ENCODE data around the gene GSTP1. TPM values are rescaled to one million over a fixed set of nuclear protein-coding genes. Genes with fewer than 3 reads are reported as not detected.

Gene GSTP1
- total RNA-seq, 1 donor from 2014 or later, result 305 TPM

DNA sequence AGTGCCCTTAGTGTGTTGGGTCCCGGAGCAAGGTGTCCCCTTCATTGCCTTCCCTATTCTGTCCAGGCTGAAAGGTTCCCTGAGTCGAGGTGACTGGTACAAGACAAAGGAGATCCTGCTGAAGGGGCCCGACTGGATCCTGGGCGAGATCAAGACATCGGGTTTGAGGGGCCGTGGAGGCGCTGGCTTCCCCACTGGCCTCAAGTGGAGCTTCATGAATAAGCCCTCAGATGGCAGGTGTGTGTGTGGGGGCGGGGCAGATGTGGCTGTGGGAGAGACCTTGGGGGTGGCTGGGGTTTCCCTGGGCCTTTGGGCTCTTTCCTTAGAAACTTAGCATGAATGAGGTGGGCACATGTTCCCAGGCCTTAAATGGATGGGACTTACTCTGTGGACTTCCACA is 24.9 kb downstream of the GSTP1 start:
- no peak for DNase-seq
- no peaks in the 10 kb centered on the region for H3K27me3 Mint-ChIP-seq
- peaks cover 20% of the 10 kb centered on the region for H3K4me1 Mint-ChIP-seq
- H3K4me3 Mint-ChIP-seq, result peak overlapping the region; percentile 95
- peaks cover 33% of the 10 kb centered on the region for H3K36me3 Mint-ChIP-seq (ENCODE audit: low read depth)
- intact Hi-C loops (cut with micrococcal nuclease), result loop anchor here (10.0 kb wide), 1 partner anchor 184 kb away; the partner anchor contains the start of gene RPS6KB2
- peak overlapping the region; percentile 94 for H3K27ac Mint-ChIP-seq
- no peaks in the 10 kb centered on the region for H3K9me3 Mint-ChIP-seq

DNA sequence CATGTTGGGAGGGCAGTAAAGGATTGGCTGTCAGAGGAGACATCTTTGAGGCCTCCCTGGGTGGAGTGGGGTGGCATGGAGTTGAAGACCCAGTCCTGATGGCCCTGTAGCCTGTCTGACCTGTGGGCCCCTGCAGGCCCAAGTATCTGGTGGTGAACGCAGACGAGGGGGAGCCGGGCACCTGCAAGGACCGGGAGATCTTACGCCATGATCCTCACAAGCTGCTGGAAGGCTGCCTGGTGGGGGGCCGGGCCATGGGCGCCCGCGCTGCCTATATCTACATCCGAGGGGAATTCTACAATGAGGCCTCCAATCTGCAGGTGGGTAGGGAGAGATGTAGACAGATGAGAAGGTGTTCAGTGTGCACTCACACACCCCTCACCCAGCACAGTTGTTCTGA is 25.7 kb downstream of the GSTP1 start:
- peaks cover 27% of the 10 kb centered on the region for H3K4me1 Mint-ChIP-seq
- H3K4me3 Mint-ChIP-seq, result no peak overlapping the region
- no peak for DNase-seq
- no peaks in the 10 kb centered on the region for H3K27me3 Mint-ChIP-seq
- no peaks in the 10 kb centered on the region for H3K9me3 Mint-ChIP-seq
- no peak overlapping the region for H3K27ac Mint-ChIP-seq
- intact Hi-C loops (cut with micrococcal nuclease), result loop anchor here (10.0 kb wide), 1 partner anchor 185 kb away; the partner anchor contains the start of gene RPS6KB2
- peaks cover 37% of the 10 kb centered on the region for H3K36me3 Mint-ChIP-seq (ENCODE audit: low read depth)

DNA sequence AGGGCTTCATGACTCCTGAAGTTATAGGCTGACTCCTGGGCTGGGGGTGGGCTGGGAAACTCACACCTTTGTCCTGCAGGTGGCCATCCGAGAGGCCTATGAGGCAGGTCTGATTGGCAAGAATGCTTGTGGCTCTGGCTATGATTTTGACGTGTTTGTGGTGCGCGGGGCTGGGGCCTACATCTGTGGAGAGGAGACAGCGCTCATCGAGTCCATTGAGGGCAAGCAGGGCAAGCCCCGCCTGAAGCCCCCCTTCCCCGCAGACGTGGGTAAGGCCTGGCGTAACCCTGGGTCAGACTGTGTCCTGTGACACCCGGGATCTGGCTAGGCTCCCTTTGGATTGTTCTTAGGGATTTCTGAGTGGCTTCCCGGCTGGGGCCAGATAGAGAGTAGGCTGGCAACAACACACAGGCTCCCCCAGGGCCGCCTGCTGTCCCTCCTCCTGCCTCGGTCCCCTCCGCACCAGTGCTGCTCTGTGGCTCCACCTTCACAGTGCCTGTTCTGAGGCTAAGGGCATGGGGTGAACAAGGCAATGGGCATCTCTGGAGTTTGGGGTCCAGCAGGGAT is 26.8 kb downstream of the GSTP1 start:
- H3K4me3 Mint-ChIP-seq, result no peak overlapping the region
- H3K4me1 Mint-ChIP-seq, result peaks cover 31% of the 10 kb centered on the region
- no peak overlapping the region for H3K27ac Mint-ChIP-seq
- peaks cover 37% of the 10 kb centered on the region for H3K36me3 Mint-ChIP-seq (ENCODE audit: low read depth)
- no peaks in the 10 kb centered on the region for H3K9me3 Mint-ChIP-seq
- no peaks in the 10 kb centered on the region for H3K27me3 Mint-ChIP-seq
- intact Hi-C loops (cut with micrococcal nuclease), result no loop called here
- no peak for DNase-seq

DNA sequence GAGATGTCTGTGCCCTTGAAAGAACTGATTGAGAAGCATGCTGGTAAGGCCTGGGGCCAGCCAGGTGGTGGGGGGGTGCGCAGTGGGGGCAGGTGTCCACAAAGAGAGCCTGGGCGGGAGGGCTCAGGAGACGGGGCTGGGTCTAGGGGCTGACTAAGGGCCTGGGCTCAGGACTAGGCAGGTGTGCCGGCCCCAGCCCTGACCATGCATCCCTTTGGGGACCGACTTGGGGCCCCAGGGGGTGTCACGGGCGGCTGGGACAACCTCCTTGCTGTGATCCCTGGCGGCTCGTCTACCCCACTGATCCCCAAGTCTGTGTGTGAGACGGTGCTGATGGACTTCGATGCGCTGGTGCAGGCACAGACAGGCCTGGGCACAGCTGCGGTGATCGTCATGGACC is 27.6 kb downstream of the GSTP1 start:
- no peaks in the 10 kb centered on the region for H3K9me3 Mint-ChIP-seq
- H3K4me1 Mint-ChIP-seq, result peaks cover 28% of the 10 kb centered on the region
- no peaks in the 10 kb centered on the region for H3K27me3 Mint-ChIP-seq
- intact Hi-C loops (cut with micrococcal nuclease), result no loop called here
- peak; percentile 56 for DNase-seq
- no peak overlapping the region for H3K27ac Mint-ChIP-seq
- H3K4me3 Mint-ChIP-seq, result no peak overlapping the region
- peaks cover 37% of the 10 kb centered on the region for H3K36me3 Mint-ChIP-seq (ENCODE audit: low read depth)

DNA sequence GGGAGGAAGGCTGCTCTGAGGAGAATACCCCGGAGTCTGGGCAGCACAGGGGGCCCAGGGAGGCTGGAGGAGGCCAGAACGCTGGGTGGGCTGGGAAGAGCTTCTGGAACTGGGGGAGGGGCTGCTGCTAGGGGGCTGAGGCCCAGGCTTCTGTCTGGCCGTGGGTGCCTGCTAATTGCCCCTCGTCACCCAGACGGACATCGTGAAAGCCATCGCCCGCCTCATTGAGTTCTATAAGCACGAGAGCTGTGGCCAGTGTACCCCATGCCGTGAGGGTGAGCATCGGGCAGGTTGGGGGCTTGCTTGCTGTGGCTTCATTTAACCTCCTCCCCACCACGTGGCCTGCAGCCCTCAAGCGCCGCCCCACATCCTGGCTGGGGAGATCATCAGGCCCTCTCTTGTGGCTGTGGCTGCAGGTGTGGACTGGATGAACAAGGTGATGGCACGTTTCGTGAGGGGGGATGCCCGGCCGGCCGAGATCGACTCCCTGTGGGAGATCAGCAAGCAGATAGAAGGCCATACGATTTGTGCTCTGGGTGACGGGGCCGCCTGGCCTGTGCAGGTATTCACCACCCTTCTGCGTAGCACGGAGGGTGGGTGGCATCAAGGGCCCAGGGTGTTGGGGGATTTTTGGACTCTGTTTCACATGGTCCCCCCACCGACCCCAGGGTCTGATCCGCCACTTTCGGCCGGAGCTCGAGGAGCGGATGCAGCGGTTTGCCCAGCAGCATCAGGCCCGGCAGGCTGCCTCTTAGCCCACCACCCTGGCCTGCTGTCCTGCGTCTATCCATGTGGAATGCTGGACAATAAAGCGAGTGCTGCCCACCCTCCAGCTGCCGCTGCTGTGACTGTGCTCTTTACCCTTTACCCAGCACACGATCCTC is 28.3 kb downstream of the GSTP1 start:
- Mint-ChIP-seq H3K4me1 (peaks cover 25% of the 10 kb centered on the region), H3K36me3 (ENCODE audit: low read depth) (peaks cover 37% of the 10 kb centered on the region), H3K4me3 (no peak overlapping the region), H3K27me3 (no peaks in the 10 kb centered on the region), H3K9me3 (no peaks in the 10 kb centered on the region), H3K27ac (peak overlapping the region; percentile 15)
- intact Hi-C loops (cut with micrococcal nuclease), result no loop called here
- DNase-seq, result no peak

DNA sequence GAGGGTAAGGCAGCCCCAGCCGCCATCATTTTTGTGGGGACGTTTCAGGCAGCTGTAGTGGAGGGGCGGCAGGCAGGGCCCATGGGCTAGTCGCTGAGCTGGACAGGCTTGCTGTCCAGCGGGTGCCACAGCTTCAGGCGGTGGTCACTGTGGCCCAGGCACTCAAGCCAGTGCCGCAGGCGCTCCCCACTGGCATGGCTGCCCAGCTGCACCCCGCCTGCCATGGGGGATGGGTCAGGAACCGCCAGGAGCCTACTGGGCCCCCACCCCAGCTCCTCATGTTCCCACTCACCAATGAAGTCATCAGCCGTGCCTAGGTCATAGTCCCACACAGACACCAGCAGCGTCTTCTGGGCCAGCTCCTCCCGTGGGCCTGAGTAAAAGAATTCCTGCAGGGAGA is 29.1 kb downstream of the GSTP1 start:
- Mint-ChIP-seq H3K4me1 (peaks cover 27% of the 10 kb centered on the region), H3K27ac (peak overlapping the region; percentile 99), H3K9me3 (no peaks in the 10 kb centered on the region), H3K4me3 (no peak overlapping the region), H3K36me3 (ENCODE audit: low read depth) (peaks cover 37% of the 10 kb centered on the region), H3K27me3 (no peaks in the 10 kb centered on the region)
- intact Hi-C loops (cut with micrococcal nuclease), result no loop called here
- DNase-seq, result peak; percentile 55

DNA sequence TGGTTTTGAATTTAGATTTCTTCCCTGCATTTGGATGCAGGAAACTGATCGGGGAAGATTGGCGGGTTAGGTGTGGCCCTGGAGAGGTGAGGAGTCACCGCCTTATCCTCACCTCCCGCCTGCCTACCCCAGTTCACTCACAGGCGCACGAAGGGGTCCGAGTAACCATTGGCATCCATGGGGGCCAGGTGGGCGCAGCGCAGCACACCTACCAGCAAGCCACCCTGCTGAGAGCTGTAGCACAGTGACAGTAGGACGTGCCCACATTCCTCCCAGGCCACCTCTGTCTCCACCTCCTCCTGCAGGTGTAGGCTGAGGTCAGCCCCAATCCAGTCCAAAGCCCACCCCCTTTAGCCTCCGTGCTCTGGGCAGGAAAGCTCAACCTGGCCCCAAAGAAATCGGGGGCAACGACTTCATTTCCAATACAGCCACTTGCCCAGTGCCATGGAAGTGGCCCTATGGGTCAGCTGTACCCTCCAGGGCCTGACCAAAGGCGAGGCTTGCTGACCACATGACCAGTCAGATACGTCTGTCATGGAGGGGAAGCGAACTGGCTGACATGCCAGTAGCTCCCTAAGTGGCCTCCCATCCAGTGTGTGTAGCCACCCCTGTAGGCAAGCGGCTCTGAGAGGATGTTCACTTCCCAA is 29.8 kb downstream of the GSTP1 start:
- Mint-ChIP-seq H3K36me3 (ENCODE audit: low read depth) (peaks cover 35% of the 10 kb centered on the region), H3K9me3 (no peaks in the 10 kb centered on the region), H3K4me3 (peak overlapping the region; percentile 84), H3K27ac (peak overlapping the region; percentile 99), H3K27me3 (no peaks in the 10 kb centered on the region), H3K4me1 (peaks cover 21% of the 10 kb centered on the region)
- no peak for DNase-seq
- intact Hi-C loops (cut with micrococcal nuclease), result no loop called here

DNA sequence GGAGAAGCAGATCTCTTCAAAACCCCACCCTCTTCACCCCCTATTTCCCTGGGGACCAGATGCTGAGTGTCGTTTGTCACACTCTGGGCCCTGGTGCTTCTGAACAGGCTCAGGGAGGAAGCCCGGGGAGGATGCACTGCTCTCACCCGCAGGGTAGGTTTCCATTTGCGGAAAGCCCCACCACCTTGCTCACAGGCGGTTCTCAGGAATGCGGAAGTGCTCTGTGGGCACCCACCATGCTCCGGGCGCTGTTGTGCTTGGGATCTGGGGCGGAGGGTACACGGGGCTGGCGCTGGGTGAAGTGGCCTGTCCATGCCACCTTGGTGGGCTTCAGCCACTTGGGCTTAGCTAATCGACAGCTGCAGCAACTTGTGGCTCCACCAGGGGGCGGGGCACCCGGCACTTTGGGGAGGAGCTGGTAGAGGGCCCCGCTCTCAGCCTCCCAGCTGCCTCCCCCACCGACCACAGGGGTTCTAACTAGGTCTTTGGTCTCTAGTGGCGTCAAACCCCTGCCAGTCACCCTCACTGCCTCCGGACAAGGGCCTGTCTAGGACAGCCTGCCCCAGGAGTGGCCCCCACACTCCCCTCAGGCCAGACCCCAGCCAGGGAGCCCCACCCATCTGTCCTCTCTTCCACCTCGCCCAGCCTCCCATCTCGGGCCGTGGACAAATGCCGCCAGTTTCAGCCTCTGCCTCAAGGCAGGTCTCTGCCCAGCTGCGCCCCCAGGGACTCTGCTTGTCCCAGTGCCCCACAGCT is 30.5 kb downstream of the GSTP1 start:
- H3K9me3 Mint-ChIP-seq, result no peaks in the 10 kb centered on the region
- peak overlapping the region; percentile 84 for H3K4me3 Mint-ChIP-seq
- H3K4me1 Mint-ChIP-seq, result peaks cover 16% of the 10 kb centered on the region
- DNase-seq, result peak; percentile 96
- intact Hi-C loops (cut with micrococcal nuclease), result loop anchor here (1.0 kb wide), 2 partner anchors 8 to 16 kb away; partner anchors contain the start of gene NDUFV1
- peaks cover 28% of the 10 kb centered on the region for H3K36me3 Mint-ChIP-seq (ENCODE audit: low read depth)
- no peaks in the 10 kb centered on the region for H3K27me3 Mint-ChIP-seq
- H3K27ac Mint-ChIP-seq, result peak overlapping the region; percentile 99

DNA sequence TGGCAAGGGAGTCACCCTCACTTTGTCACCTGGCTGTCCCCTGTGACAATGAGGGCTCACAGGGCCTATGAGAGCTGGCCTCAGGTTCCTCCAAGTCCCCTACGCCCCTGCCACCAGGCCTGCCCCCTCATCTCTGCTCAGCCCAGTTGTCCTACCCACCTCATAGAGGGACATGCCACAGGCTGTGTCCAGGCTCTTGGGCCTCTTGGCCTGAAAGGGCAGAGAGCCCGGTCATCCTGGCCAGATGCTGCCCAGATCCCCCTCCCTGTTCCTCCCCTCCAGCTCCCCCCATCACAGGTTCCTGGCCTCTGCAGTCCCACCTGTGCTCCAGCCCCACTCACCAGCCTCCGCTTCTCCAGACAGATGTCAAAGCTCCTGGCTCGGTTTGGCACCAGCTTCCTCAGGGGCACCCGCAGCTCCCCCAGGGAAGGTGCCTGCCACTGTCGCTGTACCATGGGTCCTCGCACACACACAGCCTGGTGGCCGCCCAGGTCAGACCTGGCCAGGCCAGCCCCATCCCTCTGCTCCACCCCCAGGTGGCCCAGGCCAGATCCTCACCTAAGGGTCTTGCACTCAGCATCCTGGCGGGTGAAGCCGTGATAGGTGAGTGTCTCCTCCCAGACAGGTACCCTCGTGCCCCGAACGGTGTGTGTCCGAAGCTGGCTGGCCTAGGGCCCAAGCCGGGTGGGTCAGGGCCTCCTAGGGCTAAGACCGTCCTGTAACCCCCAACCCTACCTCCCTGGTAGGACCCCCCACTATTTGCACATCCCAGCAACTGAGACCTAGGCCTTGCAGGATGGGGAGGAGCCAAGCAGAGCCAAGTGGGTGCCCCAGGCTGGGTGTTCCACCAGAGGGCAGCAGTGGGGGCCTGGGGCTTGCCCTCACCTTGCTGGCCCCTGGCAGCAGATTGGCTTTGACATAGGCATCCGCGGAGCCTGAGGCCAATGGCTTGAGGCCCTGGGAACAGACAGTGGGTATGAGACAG is 31.4 kb downstream of the GSTP1 start:
- intact Hi-C loops (cut with micrococcal nuclease), result loop anchor here (1.0 to 5.0 kb wide), 3 partner anchors 9 to 33 kb away; partner anchors contain the start of genes GSTP1 and NDUFV1
- H3K9me3 Mint-ChIP-seq, result no peaks in the 10 kb centered on the region
- peaks cover 24% of the 10 kb centered on the region for H3K36me3 Mint-ChIP-seq (ENCODE audit: low read depth)
- no peaks in the 10 kb centered on the region for H3K27me3 Mint-ChIP-seq
- DNase-seq, result peak; percentile 89
- H3K4me1 Mint-ChIP-seq, result peaks cover 16% of the 10 kb centered on the region
- peak overlapping the region; percentile 99 for H3K27ac Mint-ChIP-seq
- peak overlapping the region; percentile 84 for H3K4me3 Mint-ChIP-seq

DNA sequence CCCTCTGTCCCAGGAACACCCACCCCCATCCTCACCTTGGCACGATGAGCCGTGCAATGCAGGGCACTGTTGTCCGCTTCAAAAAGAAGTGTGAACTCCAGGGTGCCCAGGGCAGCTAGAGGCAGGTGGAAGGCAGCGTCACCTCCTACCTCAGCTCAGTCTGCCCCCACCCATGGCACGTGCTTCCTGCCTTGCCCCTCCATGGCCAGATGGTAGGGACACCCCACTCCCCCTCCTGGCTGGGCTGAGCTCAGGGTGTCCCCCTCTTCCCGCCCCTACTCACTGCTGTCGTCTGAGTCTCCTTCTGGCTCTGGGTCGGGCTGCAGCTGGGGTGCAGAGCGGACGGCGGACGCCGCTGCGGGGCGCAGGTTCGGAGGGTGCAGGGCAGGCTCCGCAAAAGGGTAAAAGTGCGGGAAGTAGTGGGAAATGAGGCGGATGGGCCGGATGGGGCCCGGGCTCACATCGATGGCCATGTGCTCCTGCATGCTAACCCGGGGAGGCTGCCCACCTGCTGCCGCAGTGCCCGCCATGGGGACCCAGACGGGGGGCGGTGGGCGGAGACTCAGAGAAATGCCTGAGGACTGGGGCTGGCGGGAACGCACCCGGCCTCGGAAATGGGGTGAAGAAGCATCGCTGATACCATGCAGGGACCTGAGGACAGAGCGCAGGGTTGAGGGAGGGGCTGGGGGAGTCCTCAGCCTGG is 32.3 kb downstream of the GSTP1 start:
- Mint-ChIP-seq H3K27me3 (no peaks in the 10 kb centered on the region), H3K4me3 (no peak overlapping the region), H3K36me3 (ENCODE audit: low read depth) (peaks cover 16% of the 10 kb centered on the region), H3K27ac (no peak overlapping the region), H3K4me1 (peaks cover 16% of the 10 kb centered on the region), H3K9me3 (no peaks in the 10 kb centered on the region)
- no peak for DNase-seq
- intact Hi-C loops (cut with micrococcal nuclease), result loop anchor here (5.0 kb wide), 1 partner anchor 34 kb away; the partner anchor contains the start of gene GSTP1

DNA sequence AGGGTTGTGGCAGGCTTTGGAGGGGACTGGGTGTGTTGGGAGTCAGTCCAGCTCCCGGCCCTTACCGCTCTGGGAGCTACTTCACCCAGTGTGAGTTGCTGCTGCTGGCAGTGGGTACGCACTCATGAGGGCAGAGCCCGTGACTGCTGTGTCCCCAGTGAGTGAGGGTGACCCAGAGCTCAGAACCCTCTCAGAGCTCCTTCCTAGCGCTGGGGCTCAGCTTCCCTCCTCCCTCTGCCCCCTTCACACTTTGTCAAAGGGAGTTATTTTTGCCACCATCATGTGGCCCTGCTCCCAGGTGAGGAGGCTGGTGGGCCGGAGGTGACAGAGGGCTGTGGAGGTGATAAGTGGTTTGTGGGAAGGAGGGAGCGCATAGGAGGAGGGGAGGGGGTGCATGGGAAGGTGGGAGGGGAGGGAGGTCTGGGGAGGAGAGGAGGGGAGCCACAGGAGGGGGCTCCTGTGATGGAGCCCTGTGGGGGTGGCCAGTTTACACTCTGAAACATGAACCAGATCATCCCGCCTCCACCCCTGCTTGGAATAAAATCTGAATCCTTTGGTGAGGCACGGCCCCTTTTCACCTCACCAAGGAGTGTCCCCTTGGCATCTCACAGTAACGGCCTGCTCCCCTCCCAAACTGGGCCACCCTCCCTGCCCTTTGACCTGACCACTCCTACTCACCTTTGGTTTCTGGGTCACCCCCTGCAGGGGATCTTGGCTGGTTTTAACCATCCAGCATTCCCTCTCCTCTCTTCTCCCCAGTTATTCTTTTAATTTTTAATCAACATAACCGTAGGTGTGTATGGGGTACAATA is 33.0 kb downstream of the GSTP1 start:
- no peak for DNase-seq
- Mint-ChIP-seq H3K9me3 (no peaks in the 10 kb centered on the region), H3K27ac (peak overlapping the region; percentile 2), H3K36me3 (ENCODE audit: low read depth) (peaks cover 14% of the 10 kb centered on the region), H3K4me1 (peaks cover 16% of the 10 kb centered on the region), H3K4me3 (no peak overlapping the region), H3K27me3 (no peaks in the 10 kb centered on the region)
- intact Hi-C loops (cut with micrococcal nuclease), result loop anchor here (5.0 kb wide), 1 partner anchor 34 kb away; the partner anchor contains the start of gene GSTP1
